GM21526 (cell line): ENCODE measurements around the gene TBC1D22B.

Source experiments
- ATAC-seq: cut with Tn5 transposase; IDR thresholded peaks from one replicate; pipeline ENCODE4 v1.9.1; 2021; ENCODE audit warnings: moderate library complexity; ENCODE audit not compliant: unreplicated experiment, low FRiP score

The TBC1D22B gene

DNA sequence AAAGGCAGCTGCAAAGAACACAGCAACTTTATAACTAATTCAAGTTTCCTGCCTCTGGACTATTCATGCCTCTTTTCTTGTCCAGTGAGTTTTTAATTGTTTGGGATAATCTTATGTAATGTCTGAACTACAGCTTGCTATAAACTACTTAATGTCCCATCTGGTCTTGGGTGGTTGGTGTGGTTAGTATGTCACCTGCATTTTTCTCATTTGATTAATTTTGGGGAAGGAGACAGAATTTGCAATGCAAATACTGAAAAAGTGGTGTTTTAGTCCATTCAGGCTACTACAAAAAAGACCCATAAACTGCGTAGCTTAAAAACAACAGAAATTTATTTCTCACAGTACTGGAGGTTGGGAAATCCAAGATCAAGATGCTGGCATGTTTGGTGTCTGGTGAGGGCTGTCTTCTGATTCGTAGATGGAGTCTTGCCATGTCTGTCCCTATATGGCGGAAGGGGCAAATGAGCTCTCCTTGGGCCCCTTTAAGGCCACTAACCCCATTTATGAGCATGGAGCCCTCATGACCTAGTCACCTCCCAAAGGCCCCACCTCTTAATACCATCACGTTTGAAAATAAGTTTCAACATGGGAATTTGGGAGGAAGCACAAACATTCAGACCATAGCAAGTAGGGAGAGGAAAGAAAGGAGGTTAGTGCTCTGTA, 118.6 kb downstream of the TBC1D22B start:
- ATAC-seq: no peak

DNA sequence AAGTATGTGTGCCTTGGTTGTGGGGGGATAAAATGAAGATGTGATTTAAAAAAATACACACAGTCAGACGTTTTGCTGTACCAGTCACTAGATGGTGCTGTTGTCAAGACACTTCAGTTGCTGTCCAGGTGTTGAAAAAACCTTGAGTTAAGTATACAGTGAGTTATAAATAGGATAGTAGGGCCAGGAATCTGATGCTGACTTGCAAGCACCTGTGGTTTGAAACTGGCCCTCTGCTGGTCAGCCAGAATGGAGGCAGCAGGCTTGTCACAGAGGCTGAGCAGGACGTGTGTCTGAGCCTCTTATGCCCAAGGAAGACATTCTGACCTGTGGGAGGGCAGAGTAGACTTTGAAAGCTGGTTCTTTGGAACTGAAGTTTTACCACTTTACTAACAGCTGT, 124.0 kb downstream of the TBC1D22B start:
- no peak for ATAC-seq
